Mesenchymal stem cell (in vitro differentiated cells and primary cell): ENCODE data around the gene ECE1.
A peak's percentile ranks its signal among the peaks of the same experiment; 100 is the strongest.

ENCODE experiments used
- DNase-seq: peaks from one replicate; pipeline ENCODE4 v3.0.0-alpha.2; 2013
- H2AFZ ChIP-seq: one replicate; pipeline ENCODE4 v1.6.1; 2013; ENCODE audit warnings: low read depth, mild to moderate bottlenecking, control low read depth, inconsistent platforms, low read length, moderate library complexity
- H2AK5ac ChIP-seq: 2 replicates; pipeline ENCODE4 v1.6.1; 2013; ENCODE audit warnings: low read length, moderate library complexity, mild to moderate bottlenecking, inconsistent platforms; ENCODE audit not compliant: severe bottlenecking
- H2BK120ac ChIP-seq: one replicate; pipeline ENCODE4 v1.6.1; 2013; ENCODE audit warnings: low read depth, mild to moderate bottlenecking, inconsistent platforms, low read length, moderate library complexity
- H2BK12ac ChIP-seq, 2 experiments: one replicate each; pipeline ENCODE4 v1.6.1; 2013; ENCODE audit warnings: inconsistent platforms in 2 of 2, low read length in 2 of 2, mild to moderate bottlenecking in 2 of 2, moderate library complexity in 2 of 2, control low read depth in 1 of 2
- H2BK15ac ChIP-seq: one replicate; pipeline ENCODE4 v1.6.1; 2013; ENCODE audit warnings: mild to moderate bottlenecking, low read depth, inconsistent platforms; ENCODE audit not compliant: poor library complexity, severe bottlenecking
- H2BK5ac ChIP-seq: 2 replicates; pipeline ENCODE4 v1.6.1; 2013; ENCODE audit warnings: low read depth, mild to moderate bottlenecking, low read length, control low read depth, inconsistent platforms; ENCODE audit not compliant: poor library complexity, severe bottlenecking
- H3K14ac ChIP-seq, 2 experiments: one replicate each; pipeline ENCODE4 v1.6.1; 2013; ENCODE audit warnings: inconsistent platforms in 2 of 2, low read length in 2 of 2, control low read depth in 1 of 2, mild to moderate bottlenecking in 1 of 2, moderate library complexity in 1 of 2
- H3K18ac ChIP-seq, 2 experiments: one replicate each; pipeline ENCODE4 v1.6.1; 2013; ENCODE audit warnings: inconsistent platforms in 2 of 2, low read length in 2 of 2, control low read depth in 1 of 2, low read depth in 1 of 2, mild to moderate bottlenecking in 1 of 2
- H3K23ac ChIP-seq, 2 experiments: one replicate each; pipeline ENCODE4 v1.6.1; 2013; ENCODE audit warnings: inconsistent platforms in 2 of 2, low read length in 2 of 2, mild to moderate bottlenecking in 2 of 2, moderate library complexity in 2 of 2, control low read depth in 1 of 2
- H3K27ac ChIP-seq: 2 replicates; pipeline ENCODE4 v1.5.1; 2013; ENCODE audit warnings: mild to moderate bottlenecking, moderate library complexity, low read length, control low read depth, inconsistent platforms; ENCODE audit not compliant: poor library complexity, severe bottlenecking
- H3K27me3 ChIP-seq, 2 experiments: 2 replicates each; pipeline versions ENCODE4 v1.6.1 to v1.7.0; 2013; ENCODE audit warnings: low read length in 2 of 2, mild to moderate bottlenecking in 2 of 2, moderate library complexity in 2 of 2, control low read depth in 1 of 2, inconsistent platforms in 1 of 2; ENCODE audit not compliant: control insufficient read depth in 1 of 2, insufficient read depth in 1 of 2
- H3K36me3 ChIP-seq, 2 experiments: 2 replicates each; pipeline versions ENCODE4 v1.6.1 to v1.7.0; 2013; ENCODE audit warnings: low read length in 2 of 2, control low read depth in 1 of 2, inconsistent platforms in 1 of 2, low read depth in 1 of 2, mild to moderate bottlenecking in 1 of 2; ENCODE audit not compliant: insufficient read depth in 2 of 2, control insufficient read depth in 1 of 2
- H3K4ac ChIP-seq, 2 experiments: one replicate each; pipeline ENCODE4 v1.6.1; 2013; ENCODE audit warnings: inconsistent platforms in 2 of 2, low read length in 2 of 2, mild to moderate bottlenecking in 2 of 2, moderate library complexity in 2 of 2, control low read depth in 1 of 2, low read depth in 1 of 2
- H3K4me1 ChIP-seq: 2 replicates; pipeline ENCODE4 v1.6.1; 2013; ENCODE audit warnings: low read depth, low read length, control low read depth; ENCODE audit not compliant: control insufficient read depth, insufficient read depth
- H3K4me2 ChIP-seq: 2 replicates; pipeline ENCODE4 v1.6.1; 2013; ENCODE audit warnings: low read length, mild to moderate bottlenecking, inconsistent platforms; ENCODE audit not compliant: poor library complexity, severe bottlenecking
- H3K4me3 ChIP-seq, 2 experiments: 2 replicates each; pipeline versions ENCODE4 v1.5.1 to v1.7.0; 2013; ENCODE audit warnings: low read length in 2 of 2, mild to moderate bottlenecking in 2 of 2, control low read depth in 1 of 2, low read depth in 1 of 2; ENCODE audit not compliant: insufficient read depth in 1 of 2
- H3K79me1 ChIP-seq: replicated peaks from 2 replicates; pipeline ENCODE4 v1.6.1; 2013; ENCODE audit warnings: mild to moderate bottlenecking, control low read depth, low read length, inconsistent platforms; ENCODE audit not compliant: poor library complexity, severe bottlenecking
- H3K9ac ChIP-seq: 2 replicates; pipeline ENCODE4 v1.7.0; 2013; ENCODE audit warnings: mild to moderate bottlenecking, low read length, moderate library complexity
- H3K9me3 ChIP-seq: 2 replicates; pipeline ENCODE4 v1.7.0; 2013; ENCODE audit warnings: mild to moderate bottlenecking, low read length; ENCODE audit not compliant: control insufficient read depth
- H4K8ac ChIP-seq: one replicate; pipeline ENCODE4 v1.6.1; 2013; ENCODE audit warnings: inconsistent platforms, mild to moderate bottlenecking, low read length, moderate library complexity
- H4K91ac ChIP-seq: one replicate; pipeline ENCODE4 v1.6.1; 2013; ENCODE audit warnings: mild to moderate bottlenecking, low read length, inconsistent platforms
- WGBS: methylation state at CpG from one replicate; pipeline ENCODE4 v1.1.7; 2013; ENCODE audit warnings: mixed read lengths; 5-methylcytosine and 5-hydroxymethylcytosine counted together

The ECE1 gene

GRCh38 chr1:21332554-21333311 is 42.5 kb upstream of the ECE1 start:
- H4K8ac ChIP-seq: no peak overlapping the region
- H2BK5ac ChIP-seq: no peak overlapping the region
- H3K27ac ChIP-seq: no peak overlapping the region
- H3K36me3 ChIP-seq: peaks cover 0 to 6% of the 10 kb centered on the region in 2 experiments
- H3K79me1 ChIP-seq: peaks cover 20% of the 10 kb centered on the region
- no peak overlapping the region for H3K4me2 ChIP-seq
- peak overlapping the region in 1 of 2 experiments; percentile 37 for H3K23ac ChIP-seq
- H3K9me3 ChIP-seq: no peaks in the 10 kb centered on the region
- no peak overlapping the region for H3K4me3 ChIP-seq
- peaks cover 42% of the 10 kb centered on the region for H3K4me1 ChIP-seq
- H2BK12ac ChIP-seq: peak overlapping the region; percentile 44 to 79
- 56% methylated on average over 2 of the region's 8 CpGs for WGBS
- H3K18ac ChIP-seq: peak overlapping the region; percentile 26 to 77
- no peak overlapping the region for H4K91ac ChIP-seq
- no peaks in the 10 kb centered on the region for H3K27me3 ChIP-seq
- peak overlapping the region; percentile 11 for H2BK120ac ChIP-seq
- DNase-seq: no peak
- H3K4ac ChIP-seq: peak overlapping the region; percentile 9 to 55
- H2AFZ ChIP-seq: no peak overlapping the region
- no peak overlapping the region for H2BK15ac ChIP-seq
- H3K9ac ChIP-seq: no peak overlapping the region
- peak overlapping the region in 1 of 2 experiments; percentile 47 for H3K14ac ChIP-seq
- H2AK5ac ChIP-seq: peak overlapping the region; percentile 23

- Histone ChIP-seq H3K36me3 (peaks cover 0 to 6% of the 10 kb centered on the region in 2 experiments), H2BK15ac (peak overlapping the region; percentile 92), H2BK5ac (no peak overlapping the region), H3K18ac (peak overlapping the region; percentile 11 to 79), H3K4me2 (no peak overlapping the region), H3K9me3 (no peaks in the 10 kb centered on the region), H3K4ac (peak overlapping the region in 1 of 2 experiments; percentile 34), H3K27me3 (no peaks in the 10 kb centered on the region), H4K8ac (peak overlapping the region; percentile 52), H4K91ac (peak overlapping the region; percentile 36), H3K9ac (peak overlapping the region; percentile 23), H3K14ac (no peak overlapping the region), H2AFZ (no peak overlapping the region), H3K23ac (no peak overlapping the region), H3K79me1 (peaks cover 20% of the 10 kb centered on the region), H2BK120ac (peak overlapping the region; percentile 2), H3K4me3 (no peak overlapping the region), H3K27ac (no peak overlapping the region), H2BK12ac (peak overlapping the region; percentile 49 to 79), H3K4me1 (peaks cover 44% of the 10 kb centered on the region), H2AK5ac (peak overlapping the region; percentile 29)
- 33% methylated on average over 7 of the region's 9 CpGs for WGBS
- peak; percentile 72 for DNase-seq
Measured at GRCh38 chr1:21331752-21332478, 41.7 kb upstream of the ECE1 start.

- Histone ChIP-seq H3K36me3 (peaks cover 0 to 6% of the 10 kb centered on the region in 2 experiments), H3K4me1 (peaks cover 52% of the 10 kb centered on the region), H3K9ac (no peak overlapping the region), H4K8ac (peak overlapping the region; percentile 14), H3K9me3 (no peaks in the 10 kb centered on the region), H3K27me3 (no peaks in the 10 kb centered on the region), H3K23ac (peak overlapping the region in 1 of 2 experiments; percentile 77), H2BK12ac (peak overlapping the region; percentile 9 to 13), H2BK5ac (no peak overlapping the region), H3K4me2 (no peak overlapping the region), H3K79me1 (peaks cover 20% of the 10 kb centered on the region), H3K18ac (peak overlapping the region in 1 of 2 experiments; percentile 78), H2AK5ac (peak overlapping the region; percentile 4), H3K4ac (peak overlapping the region in 1 of 2 experiments; percentile 9), H2BK120ac (peak overlapping the region; percentile 19), H2AFZ (no peak overlapping the region), H3K4me3 (no peak overlapping the region), H3K27ac (no peak overlapping the region), H3K14ac (peak overlapping the region in 1 of 2 experiments; percentile 56), H4K91ac (no peak overlapping the region), H2BK15ac (no peak overlapping the region)
- no peak for DNase-seq
- WGBS: 87% methylated on average over 2 of the region's 2 CpGs
Measured at GRCh38 chr1:21330544-21330943, 40.3 kb upstream of the ECE1 start.
